BJ (cell line): ENCODE results near the gene CNDP2. TPM values are rescaled to one million over a fixed set of nuclear protein-coding genes. Genes with fewer than 3 reads are reported as not detected.

ENCODE experiments used
- CTCF ChIA-PET: fragments of 350-600 bp; formaldehyde crosslinking; extraction: SDS; loops from one replicate; lab custom pipeline; 2021; ENCODE audit warnings: antibody characterized with exemption, inconsistent platforms; lab: Yijun Ruan, JAX
- POLR2A ChIA-PET: fragments of 300-600 bp; sonication (Branson Sonifier 250); formaldehyde crosslinking; extraction: SDS; loops from one replicate; lab custom pipeline; 2021; ENCODE audit warnings: antibody characterized with exemption; lab: Charles Lee
- DNase-seq: peaks from one replicate; pipeline ENCODE4 v3.0.0-alpha.2; 2011; ENCODE audit warnings: low read depth
- H3K27me3 ChIP-seq: 2 replicates; pipeline ENCODE4 v1.6.0; 2011; ENCODE audit warnings: low read length; ENCODE audit not compliant: control insufficient read depth, insufficient read depth
- H3K36me3 ChIP-seq: 2 replicates; pipeline ENCODE4 v1.5.1; 2011; ENCODE audit warnings: low read length; ENCODE audit not compliant: control insufficient read depth, insufficient read depth
- H3K4me3 ChIP-seq: 2 replicates; pipeline ENCODE4 v1.5.1; 2011; ENCODE audit warnings: low read depth, mild to moderate bottlenecking, control low read depth, low read length
- polyA plus RNA-seq: library from polyadenylated mRNA; depleted of rRNA; stranded (reverse); fragments of >200 nt; gene quantifications from 2 replicates; pipeline ENCODE4 v1.2.3, GENCODE V29; 2011
- TF ChIP-seq, protein P1 (sequence below): IDR thresholded peaks from 2 replicates; pipeline ENCODE4 v1.5.1; 2011; ENCODE audit warnings: low read depth, mild to moderate bottlenecking, control low read depth, inconsistent platforms, low read length, moderate library complexity; ENCODE audit not compliant: insufficient read depth

CNDP2 gene
- polyA plus RNA-seq, 1 experiment = 99.4 TPM

DNA sequence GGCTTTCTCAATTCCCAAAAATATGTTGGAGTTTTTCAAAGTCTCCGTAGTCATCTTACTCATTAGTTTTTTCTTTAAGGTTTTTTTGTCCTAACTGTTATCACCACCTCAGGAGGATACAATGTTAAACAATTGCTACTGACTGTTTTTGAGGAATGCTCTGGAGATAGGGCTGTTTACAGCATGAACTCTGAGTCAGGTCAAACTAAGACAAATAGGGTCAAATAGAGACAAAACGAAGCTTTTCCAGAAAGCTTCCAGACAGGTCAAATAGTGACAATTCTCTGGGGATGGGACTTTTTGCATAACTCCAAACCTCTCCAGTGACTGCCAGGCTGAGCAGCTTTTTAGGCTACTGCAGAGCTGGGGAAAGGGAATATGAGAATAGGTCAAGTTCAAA, 23.9 kb upstream of the CNDP2 start:
- CTCF ChIA-PET = no interaction called here
- TF ChIP-seq, protein P1, sequence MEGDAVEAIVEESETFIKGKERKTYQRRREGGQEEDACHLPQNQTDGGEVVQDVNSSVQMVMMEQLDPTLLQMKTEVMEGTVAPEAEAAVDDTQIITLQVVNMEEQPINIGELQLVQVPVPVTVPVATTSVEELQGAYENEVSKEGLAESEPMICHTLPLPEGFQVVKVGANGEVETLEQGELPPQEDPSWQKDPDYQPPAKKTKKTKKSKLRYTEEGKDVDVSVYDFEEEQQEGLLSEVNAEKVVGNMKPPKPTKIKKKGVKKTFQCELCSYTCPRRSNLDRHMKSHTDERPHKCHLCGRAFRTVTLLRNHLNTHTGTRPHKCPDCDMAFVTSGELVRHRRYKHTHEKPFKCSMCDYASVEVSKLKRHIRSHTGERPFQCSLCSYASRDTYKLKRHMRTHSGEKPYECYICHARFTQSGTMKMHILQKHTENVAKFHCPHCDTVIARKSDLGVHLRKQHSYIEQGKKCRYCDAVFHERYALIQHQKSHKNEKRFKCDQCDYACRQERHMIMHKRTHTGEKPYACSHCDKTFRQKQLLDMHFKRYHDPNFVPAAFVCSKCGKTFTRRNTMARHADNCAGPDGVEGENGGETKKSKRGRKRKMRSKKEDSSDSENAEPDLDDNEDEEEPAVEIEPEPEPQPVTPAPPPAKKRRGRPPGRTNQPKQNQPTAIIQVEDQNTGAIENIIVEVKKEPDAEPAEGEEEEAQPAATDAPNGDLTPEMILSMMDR = no peak

DNA sequence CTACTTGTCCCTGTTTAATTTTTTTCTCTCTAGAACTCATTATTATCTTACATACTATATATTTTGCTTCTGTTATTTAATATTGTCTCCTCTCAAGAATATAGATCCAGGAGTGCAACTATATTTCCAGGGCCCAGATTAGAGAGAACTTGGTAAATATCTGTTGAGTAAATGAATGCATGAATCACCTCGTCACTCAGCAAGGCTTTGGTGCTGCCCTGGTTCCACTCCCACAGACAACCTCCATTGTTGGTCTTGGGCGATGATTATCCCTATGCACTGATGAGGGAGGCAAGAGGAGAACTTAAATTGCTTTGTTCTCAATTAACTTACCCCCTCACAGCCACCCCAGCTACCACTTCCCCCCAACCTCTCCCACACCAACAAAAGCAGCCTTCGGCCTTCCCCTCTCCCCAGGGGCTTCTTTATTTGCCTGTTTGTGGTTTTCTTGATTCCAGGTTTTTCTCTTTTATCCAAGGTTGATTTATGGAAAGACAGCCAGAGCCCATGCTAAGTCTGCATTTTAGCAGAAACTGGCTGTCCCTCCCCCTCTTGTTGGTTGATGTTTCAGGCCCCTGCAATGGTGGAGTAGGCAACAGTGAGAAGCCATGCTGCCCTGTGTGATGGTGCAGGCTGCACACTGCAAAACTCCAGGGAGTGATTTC, 22.1 kb upstream of the CNDP2 start:
- Histone ChIP-seq H3K27me3 (peaks cover 1% of the 10 kb centered on the region; the same call in 1 of the 2 replicates), H3K36me3 (no peaks in the 10 kb centered on the region), H3K4me3 (no peak overlapping the region)
- no peak for DNase-seq
- POLR2A ChIA-PET = no interaction called here
- CTCF ChIA-PET = no interaction called here
- TF ChIP-seq, protein P1 = no peak

More for the DNA sequence above, 23.9 kb upstream of the CNDP2 start:
- H3K4me3 ChIP-seq = no peak overlapping the region
- no peaks in the 10 kb centered on the region for H3K27me3 ChIP-seq
- POLR2A ChIA-PET = no interaction called here
- no peaks in the 10 kb centered on the region for H3K36me3 ChIP-seq
- DNase-seq = no peak

DNA sequence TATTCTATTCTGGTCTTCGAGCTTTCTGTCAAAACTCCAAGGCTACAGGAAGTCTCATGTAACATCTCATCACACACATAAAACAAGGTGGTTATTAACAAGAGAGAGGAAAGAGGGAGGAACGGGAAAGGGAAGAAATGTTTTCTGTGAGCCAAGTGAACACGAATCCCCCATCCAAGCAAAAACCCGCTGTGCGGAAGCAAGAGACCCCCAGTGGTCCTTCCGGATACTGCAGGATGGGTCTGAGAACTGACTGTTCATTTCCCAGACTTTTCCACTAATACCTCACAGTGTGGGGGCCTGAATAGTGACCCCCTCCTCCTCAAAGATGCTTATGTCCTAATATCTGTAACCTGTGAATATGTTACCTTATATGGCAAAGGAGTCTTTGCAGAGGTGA, 20.0 kb upstream of the CNDP2 start:
- TF ChIP-seq, protein P1 = peak; percentile 56
- Histone ChIP-seq H3K27me3 (peaks cover 4% of the 10 kb centered on the region; the same call in 1 of the 2 replicates), H3K36me3 (no peaks in the 10 kb centered on the region), H3K4me3 (no peak overlapping the region)
- ChIA-PET POLR2A (no interaction called here), CTCF (interaction anchor here (0.6 to 2.1 kb wide), 4 partner anchors 10 to 633 kb away, joined by 3 to 6 read pairs (median 4); no protein-coding TSS in a partner anchor)
- no peak for DNase-seq

DNA sequence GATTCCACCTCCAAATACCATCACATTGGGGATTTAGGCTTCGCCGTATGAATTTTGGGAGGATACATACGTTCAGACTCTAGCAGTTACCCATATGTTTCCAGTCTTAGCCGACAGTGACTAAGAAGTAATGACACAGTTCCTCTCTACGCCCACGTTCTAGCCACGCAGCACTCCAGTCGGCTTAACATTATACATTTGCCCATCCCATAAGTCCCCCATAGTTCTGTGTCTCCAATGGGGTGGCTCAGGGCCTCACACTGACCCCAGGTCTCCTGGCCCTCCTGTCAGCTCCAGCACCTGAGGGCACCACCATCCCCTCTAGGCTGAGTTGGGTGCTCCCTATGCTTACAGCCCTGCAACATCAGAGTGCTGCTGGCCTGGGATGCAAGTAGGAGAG, 18.4 kb upstream of the CNDP2 start:
- ChIA-PET POLR2A (no interaction called here), CTCF (no interaction called here)
- TF ChIP-seq, protein P1 = no peak
- no peak for DNase-seq
- H3K36me3 ChIP-seq = no peaks in the 10 kb centered on the region
- H3K27me3 ChIP-seq = peaks cover 4% of the 10 kb centered on the region; the same call in 1 of the 2 replicates
- H3K4me3 ChIP-seq = no peak overlapping the region

DNA sequence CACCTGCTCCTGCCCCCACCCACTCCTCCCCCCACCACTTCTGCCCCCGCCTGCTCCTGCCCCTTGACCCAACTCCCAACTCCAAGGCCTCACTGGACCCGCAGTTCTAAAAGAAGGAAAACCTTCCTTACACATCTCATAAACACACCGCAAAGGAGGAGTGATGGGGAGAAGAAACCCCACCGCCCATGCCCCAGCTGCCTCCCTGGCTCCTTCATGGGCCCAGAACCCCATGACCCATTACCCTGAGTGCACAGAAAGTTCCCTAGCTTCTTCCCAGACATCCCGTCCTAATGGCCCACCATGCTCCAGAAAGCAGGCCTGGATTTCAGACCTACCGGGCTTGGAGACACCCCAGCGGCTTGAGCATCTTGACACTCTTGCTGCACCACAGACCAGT, 17.8 kb upstream of the CNDP2 start:
- POLR2A ChIA-PET = no interaction called here
- Histone ChIP-seq H3K36me3 (no peaks in the 10 kb centered on the region), H3K4me3 (no peak overlapping the region), H3K27me3 (peaks cover 4% of the 10 kb centered on the region; the same call in 1 of the 2 replicates)
- no peak for DNase-seq
- TF ChIP-seq, protein P1 = no peak
- CTCF ChIA-PET = interaction anchor here (0.7 to 1.0 kb wide), 2 partner anchors 15 to 18 kb away, joined by 3 read pairs; no protein-coding TSS in a partner anchor
